Cortex of kidney (tissue), 1 donor: ENCODE measurements around the gene DUSP3.
"Not testable (repeated sequence)": the region's sequence is repeated elsewhere in the genome, so short reads cannot be mapped to it uniquely, and the experiment has no call there.

Experiments
- DNase-seq: peaks from one replicate; lab custom pipeline; 2025; lab: John Stamatoyannopoulos, UW

DUSP3 gene

DNA sequence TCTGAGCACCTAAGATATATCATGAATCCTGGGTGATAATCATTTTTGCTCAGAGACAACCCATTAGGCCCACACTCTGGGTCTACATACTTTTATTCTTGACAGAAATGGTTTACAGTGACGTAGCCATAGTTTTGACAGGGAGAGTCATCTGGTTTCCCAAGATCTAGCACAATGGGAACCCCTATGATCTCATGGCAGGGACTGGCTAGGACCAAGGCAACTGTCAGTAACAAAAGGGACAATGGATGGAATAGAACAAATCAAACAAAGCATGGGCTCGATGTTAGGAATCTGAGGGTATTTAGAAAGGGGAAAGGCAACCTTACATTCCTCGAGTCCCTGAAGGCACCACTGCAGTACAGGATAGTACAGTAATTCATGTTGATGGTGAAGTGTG is 22.0 kb upstream of the DUSP3 start:
- no peak for DNase-seq

GRCh38 chr17:43799047-43799446 is 20.3 kb upstream of the DUSP3 start:
- no peak for DNase-seq

DNA sequence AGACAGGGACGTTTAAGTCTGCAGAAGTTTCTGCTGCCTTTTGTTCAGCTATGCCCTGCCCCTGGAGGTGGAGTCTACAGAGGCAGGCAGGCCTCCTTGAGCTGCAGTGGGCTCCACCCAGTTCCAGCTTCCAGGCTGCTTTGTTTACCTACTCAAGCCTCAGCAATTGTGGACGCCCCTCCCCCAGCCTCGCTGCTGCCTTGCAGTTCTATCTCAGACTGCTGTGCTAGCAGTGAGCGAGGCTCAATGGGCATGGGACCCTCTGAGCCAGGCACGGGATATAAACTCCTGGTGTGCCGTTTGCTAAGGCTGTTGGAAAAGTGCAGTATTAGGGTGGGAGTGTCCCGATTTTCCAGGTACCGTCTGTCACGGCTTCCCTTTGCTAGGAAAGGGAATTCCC is 19.2 kb upstream of the DUSP3 start:
- not testable (repeated sequence) for DNase-seq

- DNase-seq, result not testable (repeated sequence)
These were observed 13.9 kb upstream of the DUSP3 start for GRCh38 chr17:43792668-43793067.

DNA sequence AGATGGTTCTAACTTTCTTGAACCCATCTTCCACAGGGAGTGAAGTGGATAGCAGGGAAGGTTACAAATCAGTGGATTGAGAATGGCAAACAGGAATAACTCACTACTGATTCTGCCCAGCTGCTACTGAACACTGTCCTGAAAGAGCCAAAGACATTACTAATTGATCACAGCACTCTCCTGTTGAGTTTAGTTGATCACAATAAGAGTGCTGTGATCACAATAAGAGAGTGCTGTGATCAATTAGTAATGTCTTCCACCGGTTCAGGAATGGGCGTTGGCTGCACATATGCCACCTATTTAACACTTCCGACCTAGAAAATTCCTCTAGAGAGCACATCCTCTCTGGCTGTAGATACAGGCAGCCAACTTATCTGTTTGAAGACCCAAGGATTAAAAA is 12.8 kb upstream of the DUSP3 start:
- no peak for DNase-seq

- no peak for DNase-seq
These were observed 11.6 kb upstream of the DUSP3 start for GRCh38 chr17:43790311-43790940.

DNA sequence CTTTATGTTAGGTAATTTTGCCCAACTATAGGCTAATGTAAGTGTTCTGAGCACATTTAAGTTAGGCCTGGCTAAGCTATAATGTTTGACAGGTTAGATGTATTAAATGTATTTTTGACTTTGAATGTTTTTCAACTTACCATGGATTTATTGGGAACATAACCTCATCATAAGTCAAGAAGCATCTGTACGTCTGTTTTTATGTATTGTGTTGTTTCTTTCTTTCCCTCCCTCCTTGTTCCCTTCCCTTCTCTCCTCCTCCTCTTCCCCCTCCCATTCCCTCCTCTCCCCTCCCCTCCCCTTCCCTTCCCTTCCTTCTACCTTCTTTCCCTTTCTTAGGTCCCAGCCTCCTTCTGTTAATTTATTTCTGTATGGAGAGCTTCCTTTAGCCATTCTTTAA is 10.7 kb upstream of the DUSP3 start:
- DNase-seq, result no peak

DNA sequence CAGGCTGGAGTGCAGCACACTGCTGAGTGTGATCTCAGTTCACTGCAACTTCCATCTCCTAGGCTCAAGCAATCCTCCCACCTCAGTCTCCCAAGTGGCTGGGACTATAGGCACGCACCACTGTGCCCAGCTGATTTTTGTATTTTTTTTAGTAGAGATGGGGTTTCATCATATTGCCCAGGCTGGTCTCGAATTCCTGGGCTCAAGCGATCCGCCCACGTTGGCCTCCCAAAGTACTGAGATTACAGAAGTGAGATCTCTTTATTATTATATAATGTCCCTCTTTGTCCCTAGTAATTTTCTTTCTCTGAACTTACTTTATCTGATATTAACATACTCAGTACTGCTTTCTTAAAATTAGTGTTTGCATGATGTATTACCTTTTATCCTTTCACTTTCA is 9.8 kb upstream of the DUSP3 start:
- DNase-seq, result no peak

- DNase-seq, result no peak
These were observed 9.0 kb upstream of the DUSP3 start for GRCh38 chr17:43787728-43788127.

DNA sequence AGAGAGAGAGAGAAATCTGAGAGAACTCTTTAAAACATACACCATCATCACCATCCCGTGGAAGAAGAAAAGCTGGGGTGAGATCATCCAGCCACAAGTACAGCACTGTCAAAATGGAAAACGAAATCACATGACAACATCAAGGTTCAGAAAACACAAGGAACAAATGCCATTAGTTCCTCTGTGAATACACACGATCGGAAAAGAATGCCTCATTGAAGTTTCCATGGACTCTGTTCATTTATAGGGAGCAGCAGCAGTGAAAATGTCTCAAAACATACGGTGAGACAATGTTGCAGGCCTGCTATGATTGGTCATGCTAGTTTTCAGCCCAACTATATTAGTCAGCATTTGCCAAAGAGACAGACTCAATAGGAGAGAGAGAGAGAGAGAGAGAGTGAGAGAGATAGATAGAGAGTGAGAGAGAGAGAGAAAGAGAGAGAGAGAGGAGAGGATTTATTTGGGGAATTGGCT is 5.9 kb upstream of the DUSP3 start:
- DNase-seq, result no peak

DNA sequence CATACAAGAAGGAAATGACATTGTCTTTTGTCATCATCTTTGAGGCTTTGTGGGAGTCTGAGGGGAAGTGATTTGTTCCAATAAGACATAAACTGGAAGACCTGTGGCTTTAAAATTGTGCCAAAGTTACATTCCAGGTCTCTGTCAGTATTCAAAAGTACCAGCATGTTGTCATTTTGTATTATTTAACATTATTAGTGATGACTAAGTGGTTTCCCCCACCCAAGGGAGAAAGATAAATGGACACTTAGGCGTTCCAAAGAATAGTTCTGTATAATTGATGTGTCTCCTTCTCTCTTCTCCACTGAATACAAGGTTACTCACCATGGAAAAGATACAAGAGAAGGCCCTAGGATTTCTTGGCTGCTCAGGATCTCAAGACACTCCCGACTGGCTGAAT is 5.3 kb upstream of the DUSP3 start:
- DNase-seq, result no peak

DNA sequence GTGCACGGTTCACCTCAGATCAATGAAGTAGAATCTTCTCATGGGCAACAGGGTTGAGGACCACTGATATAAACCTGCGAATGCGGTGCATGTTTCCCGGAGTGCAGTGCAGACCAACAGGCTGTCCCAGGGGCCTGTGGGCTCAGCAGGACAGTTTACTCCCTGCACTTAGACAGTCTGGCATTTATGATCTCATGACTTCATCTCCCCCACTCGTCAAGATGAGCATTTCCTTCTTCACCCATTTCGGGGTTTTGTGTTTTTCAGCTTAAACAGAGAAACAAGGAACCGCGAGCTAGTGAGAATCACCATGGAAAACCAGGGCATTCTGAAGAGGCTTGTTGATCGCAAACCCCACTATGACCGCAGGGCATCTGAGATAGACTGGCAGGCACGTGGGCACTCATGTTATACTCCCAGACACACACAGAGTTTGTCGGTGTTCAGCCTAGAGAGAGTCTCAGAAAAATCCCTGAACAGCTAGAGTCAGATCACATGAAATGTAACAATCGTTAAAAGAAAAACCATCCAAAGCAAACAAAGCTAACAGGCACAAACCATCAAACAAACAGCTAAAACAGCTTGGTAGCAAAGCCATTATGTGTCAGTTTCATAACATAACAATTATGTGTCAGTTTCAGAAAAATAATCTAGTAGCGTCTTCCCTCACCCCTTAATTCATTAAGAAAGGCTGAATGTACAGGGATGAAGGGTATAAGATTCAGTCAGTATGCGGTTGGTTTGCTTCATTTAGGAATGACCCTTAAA is 4.3 kb upstream of the DUSP3 start:
- no peak for DNase-seq

DNA sequence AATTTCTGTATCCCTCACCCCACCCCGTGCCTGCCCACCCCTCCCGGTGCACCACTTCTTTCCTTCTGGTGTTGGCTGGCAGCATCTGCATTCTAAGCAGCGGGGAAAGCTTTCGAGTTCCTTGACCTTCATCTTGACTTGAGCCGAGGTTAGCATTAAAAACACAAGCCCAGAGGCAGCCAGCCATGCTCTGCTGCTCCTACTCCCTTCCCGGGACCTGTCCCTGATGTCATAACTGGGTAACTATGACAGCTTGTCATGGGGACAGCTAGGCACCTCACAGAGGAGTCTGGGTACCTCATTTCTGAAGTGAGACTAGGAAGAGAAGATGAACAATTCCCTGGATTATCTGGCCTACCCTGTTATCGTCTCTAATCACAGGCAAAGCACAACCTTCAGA is 1.4 kb upstream of the DUSP3 start, which contains the start of gene CFAP97D1:
Gene CFAP97D1 (plus strand): TSS at position 301 of the 400 bp plus-strand sequence. CDS start 28 bp downstream, at position 329.
- DNase-seq, result no peak

GRCh38 chr17:43779145-43780125 is 658 bp upstream of the DUSP3 start:
- DNase-seq, result no peak

DNA sequence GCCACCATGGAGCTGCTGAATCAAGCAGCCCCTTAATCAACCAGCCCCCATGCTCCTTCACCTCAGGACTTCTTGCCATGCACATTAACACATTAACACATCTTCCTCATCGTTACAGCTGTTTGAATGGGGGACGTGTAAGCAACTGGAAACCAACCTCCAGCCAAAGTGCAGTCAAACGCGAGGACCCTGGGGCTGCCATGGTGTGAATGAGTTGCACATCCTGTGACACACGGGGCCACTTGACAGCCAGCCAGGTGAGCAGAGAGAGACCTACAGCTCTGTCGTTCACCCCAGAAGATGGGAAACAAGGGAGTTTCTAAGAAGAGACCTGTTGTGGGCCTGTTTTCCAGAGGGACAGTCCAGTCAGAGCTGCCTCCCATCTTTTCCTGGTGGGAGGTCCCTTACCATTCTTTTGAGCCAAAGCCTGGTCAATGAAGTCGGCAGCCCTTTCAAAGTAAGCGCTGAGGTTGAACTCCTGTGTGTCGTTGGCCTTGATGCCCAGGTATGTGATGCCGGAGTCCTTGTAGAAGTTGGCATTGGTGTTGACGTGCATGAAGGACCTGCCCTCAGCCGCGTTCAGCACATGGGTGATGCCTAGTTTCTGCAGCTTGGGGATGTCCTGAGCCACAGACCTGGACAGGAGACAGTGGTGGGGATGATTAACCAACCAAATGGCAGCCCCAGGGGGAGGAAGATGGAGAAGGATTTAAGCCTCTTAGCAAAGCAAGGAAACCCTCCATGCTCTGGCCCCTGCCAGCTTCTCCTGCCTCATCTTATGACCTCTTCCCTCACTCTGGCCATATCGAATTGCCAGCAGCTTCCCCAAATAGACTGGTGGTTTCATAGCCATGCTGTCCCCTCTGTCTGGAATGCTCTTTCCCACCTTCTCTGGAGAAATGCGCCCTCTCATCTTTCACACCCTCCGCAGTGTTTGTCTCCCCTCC is 4.2 kb downstream of the DUSP3 start:
- DNase-seq, result no peak

DNA sequence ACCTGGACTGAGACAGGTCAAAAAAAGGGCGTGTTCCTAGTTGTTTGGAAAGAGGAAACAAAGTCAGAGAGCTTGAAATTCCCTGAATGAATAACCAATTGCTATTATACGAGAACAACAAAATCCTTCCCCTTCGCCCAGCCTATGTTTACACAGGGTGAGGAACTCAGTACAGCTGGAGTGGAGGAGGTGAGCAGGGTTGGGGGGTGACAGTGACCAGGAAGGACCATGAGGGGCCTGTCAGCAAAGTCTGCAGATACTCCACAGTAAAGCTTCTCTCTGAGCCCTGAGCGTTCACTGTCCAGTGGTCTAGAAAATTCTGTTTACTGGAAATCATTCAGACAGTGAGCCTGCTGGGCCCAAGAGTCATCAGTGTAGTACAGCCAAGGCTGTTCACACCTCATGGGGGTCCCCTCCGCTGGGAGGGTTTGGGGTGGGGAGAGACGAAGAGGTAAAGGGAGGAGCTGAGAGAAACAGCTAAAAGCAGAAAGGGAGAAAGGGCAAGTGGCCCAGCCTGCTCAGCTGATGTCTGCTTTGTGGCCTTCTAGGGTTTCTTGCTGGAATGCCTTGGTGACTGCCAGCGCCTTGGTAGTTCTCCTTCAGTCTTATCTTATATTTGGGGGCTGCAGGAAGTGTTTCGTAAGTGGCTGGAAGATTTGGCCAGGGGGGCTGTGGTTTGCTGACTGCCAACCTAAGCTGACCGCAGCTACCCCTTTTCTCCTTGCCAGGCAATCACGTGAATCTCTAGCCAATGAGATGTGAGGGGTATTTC is 5.7 kb downstream of the DUSP3 start:
- DNase-seq, result no peak

GRCh38 chr17:43771463-43771862 is 7.3 kb downstream of the DUSP3 start:
- no peak for DNase-seq

GRCh38 chr17:43770957-43771356 is 7.8 kb downstream of the DUSP3 start:
- DNase-seq, result no peak

GRCh38 chr17:43769859-43770258 is 8.9 kb downstream of the DUSP3 start:
- DNase-seq, result no peak

- DNase-seq, result no peak
These were observed 9.4 kb downstream of the DUSP3 start for GRCh38 chr17:43769426-43769825.
